HUES48 (cell line): ENCODE data around the gene PRR14.
"Not testable (repeated sequence)": the region's sequence is repeated elsewhere in the genome, so short reads cannot be mapped to it uniquely, and the experiment has no call there.

ENCODE experiments used
- H3K27ac ChIP-seq: one replicate; pipeline ENCODE4 v1.7.0; 2013; ENCODE audit warnings: low read depth, low read length, inconsistent platforms
- H3K27me3 ChIP-seq: 2 replicates; pipeline ENCODE4 v1.6.1; 2013; ENCODE audit warnings: mild to moderate bottlenecking, low read length; ENCODE audit not compliant: control insufficient read depth, insufficient read depth
- H3K36me3 ChIP-seq: 2 replicates; pipeline ENCODE4 v1.6.1; 2013; ENCODE audit warnings: low read length; ENCODE audit not compliant: control insufficient read depth, insufficient read depth
- H3K4me1 ChIP-seq: 2 replicates; pipeline ENCODE4 v1.6.1; 2013; ENCODE audit warnings: mild to moderate bottlenecking, low read length; ENCODE audit not compliant: control insufficient read depth, insufficient read depth
- H3K4me3 ChIP-seq: 2 replicates; pipeline ENCODE4 v1.5.1; 2013; ENCODE audit warnings: mild to moderate bottlenecking, low read depth, low read length
- H3K9ac ChIP-seq: 2 replicates; pipeline ENCODE4 v1.6.1; 2013; ENCODE audit warnings: mild to moderate bottlenecking, low read depth, low read length, moderate library complexity
- H3K9me3 ChIP-seq: 2 replicates; pipeline ENCODE4 v1.6.1; 2013; ENCODE audit warnings: low read length; ENCODE audit not compliant: control insufficient read depth, insufficient read depth

Gene PRR14

DNA sequence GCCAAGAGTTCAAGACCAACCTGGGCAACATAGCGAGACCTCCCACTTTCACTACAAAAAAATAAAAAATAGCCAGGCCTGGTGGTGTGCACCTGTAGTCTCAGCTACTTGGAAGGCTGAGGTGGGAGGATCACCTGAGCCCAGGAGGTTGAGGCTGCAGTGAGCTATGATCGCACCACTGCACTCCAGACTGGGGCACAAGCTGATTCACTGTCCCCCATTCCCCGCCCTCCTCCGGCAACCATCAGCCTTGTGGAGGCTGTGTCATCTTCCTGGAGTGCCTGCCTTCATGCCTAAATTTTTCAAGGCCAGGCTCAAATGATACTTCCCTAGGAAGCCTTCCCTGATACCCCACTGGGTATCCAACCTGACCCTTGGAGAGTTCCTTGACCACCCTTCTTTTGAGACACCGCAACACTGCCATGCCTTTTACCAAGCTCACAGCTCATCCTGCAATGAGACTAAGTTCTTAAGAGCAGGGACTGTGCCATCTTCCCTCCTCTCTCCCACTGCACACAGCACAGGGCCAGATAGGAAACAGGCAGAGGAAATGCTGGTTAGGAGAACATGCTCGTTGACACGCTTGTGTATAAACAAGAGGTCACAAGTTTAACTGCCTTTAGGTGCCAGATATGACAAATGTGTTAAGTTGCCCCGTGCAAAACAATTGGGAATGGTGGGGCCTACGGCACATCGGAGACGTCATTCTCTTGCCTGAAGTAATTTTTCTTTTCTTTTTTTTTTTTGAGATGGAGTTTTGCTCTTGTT is 44.4 kb downstream of the PRR14 start:
- Histone ChIP-seq H3K4me1 (peaks cover 17% of the 10 kb centered on the region), H3K36me3 (peaks cover 4% of the 10 kb centered on the region), H3K9me3 (no peaks in the 10 kb centered on the region), H3K27me3 (peaks cover 75% of the 10 kb centered on the region), H3K9ac (no peak overlapping the region), H3K4me3 (no peak overlapping the region), H3K27ac (no peak overlapping the region)

DNA sequence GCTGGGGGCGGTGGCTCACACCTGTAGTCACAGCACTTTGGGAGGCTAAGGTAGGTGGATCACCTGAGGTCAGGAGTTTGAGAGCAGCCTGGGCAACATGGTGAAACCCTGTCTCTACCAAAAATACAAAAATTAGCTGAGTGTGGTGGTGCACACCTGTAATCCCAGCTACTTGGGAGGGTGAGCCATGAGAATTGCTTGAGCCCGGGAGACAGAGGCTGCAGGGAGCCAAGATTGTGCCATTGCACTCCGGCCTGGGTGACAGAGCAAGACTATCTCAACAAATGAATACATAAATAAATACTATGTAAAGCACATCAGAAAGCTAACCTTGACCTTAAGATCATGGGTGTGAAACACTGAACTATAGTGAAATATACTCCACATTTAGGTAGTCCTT is 45.9 kb downstream of the PRR14 start:
- not testable (repeated sequence) for H3K9ac ChIP-seq, H3K9me3 ChIP-seq, H3K27ac ChIP-seq, H3K4me3 ChIP-seq
- Histone ChIP-seq H3K27me3 (peaks cover 60% of the 10 kb centered on the region), H3K36me3 (peaks cover 20% of the 10 kb centered on the region), H3K4me1 (peaks cover 15% of the 10 kb centered on the region)

DNA sequence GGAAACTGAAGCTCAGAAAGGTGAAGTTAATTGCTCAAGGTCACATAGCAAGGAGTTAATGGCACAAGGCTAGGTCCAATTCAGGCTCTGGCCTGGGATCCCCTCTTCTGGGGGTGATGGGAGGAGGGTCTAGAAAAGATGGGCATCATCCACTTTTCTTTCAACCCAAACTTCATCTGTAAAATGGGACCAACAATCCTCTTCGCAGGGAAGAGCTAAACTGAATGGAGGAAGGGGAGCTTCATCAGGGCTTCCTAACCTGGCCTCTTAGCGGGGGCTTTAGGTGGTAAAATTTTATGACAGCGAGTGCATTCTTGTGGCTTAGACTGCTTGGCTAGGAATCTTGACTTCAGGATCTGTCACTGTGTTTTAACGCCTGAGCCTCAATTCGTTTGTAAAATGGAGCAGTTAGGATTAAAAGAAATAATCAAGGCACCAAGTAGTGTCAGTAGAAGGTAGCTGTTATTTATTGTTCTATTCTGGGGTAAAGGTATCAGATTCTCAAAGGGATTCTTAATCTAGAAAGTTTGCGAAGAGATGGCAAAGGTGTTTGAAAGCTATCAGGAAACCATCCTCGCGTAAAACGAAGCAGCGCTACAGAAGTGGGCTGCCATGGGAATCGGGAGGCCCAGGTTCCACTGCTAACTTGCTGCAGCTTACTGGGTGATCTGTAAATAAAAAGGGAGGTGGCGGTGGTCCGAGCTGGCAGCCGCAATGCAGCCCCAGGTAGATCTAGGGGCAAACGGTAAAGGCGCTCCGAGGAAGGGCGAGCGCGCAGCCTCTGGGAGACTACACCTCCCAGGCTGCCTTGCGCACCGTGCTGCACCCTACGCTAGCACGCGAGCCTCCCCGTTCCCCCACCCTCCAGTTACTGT is 46.7 kb downstream of the PRR14 start:
- Histone ChIP-seq H3K27ac (peak overlapping the region; percentile 100), H3K36me3 (peaks cover 25% of the 10 kb centered on the region), H3K9me3 (no peaks in the 10 kb centered on the region), H3K9ac (peak overlapping the region; percentile 100), H3K27me3 (peaks cover 51% of the 10 kb centered on the region), H3K4me1 (peaks cover 7% of the 10 kb centered on the region), H3K4me3 (peak overlapping the region; percentile 96)

DNA sequence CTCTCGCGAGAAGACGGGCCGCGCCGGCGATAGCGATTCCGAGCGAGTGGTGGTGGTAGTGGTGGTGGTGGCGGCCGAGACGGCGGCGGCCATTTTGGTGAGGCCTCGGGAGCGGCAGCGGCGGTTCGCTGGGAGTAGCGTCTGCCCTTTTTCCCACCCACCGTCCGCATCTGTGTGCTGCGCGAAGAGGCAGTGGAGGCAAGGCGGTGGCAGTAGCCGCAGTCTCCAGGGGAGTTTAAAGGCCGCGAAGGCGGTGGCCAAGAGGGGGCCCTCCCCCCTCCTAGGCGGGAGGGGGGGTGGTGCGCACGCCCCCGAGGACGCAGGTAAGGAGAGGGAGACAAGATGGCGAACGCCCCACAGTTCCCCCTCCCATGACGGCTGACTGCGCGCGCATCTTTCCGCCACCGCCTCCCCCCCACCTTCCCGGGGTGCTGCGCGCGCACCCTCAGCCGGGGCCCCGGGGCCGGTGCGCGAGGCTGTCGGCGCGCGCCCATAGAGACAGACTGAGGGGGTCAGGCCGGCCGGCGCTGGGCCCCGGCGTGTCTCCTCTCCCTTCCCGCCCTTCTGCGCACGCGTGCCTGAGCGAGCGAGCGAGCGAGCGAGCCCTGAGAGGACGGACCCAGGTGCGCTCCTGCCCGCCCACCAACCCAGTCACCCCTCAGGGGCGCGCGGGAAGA is 47.5 kb downstream of the PRR14 start:
- Histone ChIP-seq H3K4me1 (peaks cover 5% of the 10 kb centered on the region; the same call in 1 of the 2 replicates), H3K36me3 (peaks cover 33% of the 10 kb centered on the region), H3K9me3 (no peaks in the 10 kb centered on the region), H3K4me3 (peak overlapping the region; percentile 96), H3K27ac (peak overlapping the region; percentile 100), H3K27me3 (peaks cover 43% of the 10 kb centered on the region), H3K9ac (peak overlapping the region; percentile 100)

DNA sequence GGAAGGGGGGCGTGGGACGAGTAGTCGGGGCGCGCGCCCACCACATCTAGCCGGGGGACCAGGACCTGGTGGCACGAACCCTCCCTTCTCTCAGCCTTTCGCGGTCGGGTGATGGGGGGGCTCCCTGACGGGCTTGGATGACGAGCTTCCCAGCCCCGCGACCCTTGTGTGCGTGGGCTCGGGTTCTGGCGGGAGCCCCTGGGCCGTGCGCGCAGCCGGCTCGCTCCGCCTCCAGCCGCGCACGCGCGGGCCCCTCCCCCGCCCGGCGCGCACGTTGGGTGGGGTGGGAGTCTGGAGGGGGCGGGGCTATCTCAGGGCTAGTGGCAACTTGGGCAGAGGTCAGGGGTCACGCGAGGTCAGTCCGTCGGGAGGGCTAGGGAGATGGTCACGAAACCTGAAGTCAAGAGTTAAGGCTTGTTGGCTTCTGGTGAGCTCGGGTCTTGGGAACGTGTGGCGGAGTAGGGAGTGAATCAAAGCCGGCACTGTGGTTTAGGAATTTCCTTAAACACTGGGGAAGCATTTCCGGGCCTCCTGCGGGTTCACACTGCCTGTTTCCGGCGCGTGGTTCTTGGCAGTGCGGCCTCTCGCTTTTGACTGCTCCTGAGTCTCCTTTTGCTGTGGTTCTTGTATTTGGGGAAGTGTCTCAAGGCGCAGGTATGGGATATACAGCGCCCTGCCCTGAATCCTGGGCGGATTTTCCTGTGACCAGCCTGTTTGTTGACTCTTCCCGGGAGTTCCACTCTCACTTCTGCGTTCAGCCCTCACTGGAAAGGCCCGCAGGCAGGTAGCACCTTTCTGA is 48.3 kb downstream of the PRR14 start, which contains the start of gene SRCAP:
Gene SRCAP (plus strand): TSS at position 356 of the 799 bp plus-strand sequence. CDS start 1,654 bp downstream, outside the sequence.
- Histone ChIP-seq H3K9me3 (no peaks in the 10 kb centered on the region), H3K4me1 (peaks cover 5% of the 10 kb centered on the region; the same call in 1 of the 2 replicates), H3K27ac (peak within 1 kb of the TSS; percentile 100), H3K4me3 (peak within 1 kb of the TSS; percentile 96), H3K27me3 (peaks cover 36% of the 10 kb centered on the region), H3K36me3 (peaks cover 39% of the 10 kb centered on the region), H3K9ac (peak within 1 kb of the TSS; percentile 100)

DNA sequence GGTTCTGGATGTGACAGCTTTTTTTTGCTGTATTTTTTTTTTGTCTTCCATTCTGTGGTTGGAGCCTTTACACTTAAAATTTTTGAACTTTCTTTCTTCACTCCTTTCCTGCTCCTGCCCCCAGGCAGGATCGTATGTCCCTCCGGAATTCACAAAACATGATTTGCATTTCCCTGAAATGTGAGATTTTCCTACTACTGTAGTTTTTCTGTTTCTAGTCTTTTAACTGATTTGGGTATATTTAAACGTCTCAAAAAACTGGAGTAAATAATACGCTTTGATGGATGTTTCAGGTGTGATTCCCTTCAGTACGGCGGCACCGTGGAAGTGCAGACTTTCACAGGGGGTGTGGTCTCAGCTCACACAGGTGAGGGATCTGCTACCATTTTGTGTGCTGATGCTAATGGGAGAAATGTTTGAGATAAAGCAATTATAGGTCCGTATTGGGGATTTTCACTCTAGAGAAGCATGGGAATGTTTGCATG is 48.9 kb downstream of the PRR14 start:
- peak overlapping the region; percentile 96 for H3K4me3 ChIP-seq
- peaks cover 46% of the 10 kb centered on the region for H3K36me3 ChIP-seq
- peak overlapping the region; percentile 45; the same call in 1 of the 2 replicates for H3K9ac ChIP-seq
- no peaks in the 10 kb centered on the region for H3K9me3 ChIP-seq
- peak overlapping the region; percentile 100 for H3K27ac ChIP-seq
- H3K27me3 ChIP-seq: peaks cover 29% of the 10 kb centered on the region
- peaks cover 5% of the 10 kb centered on the region; the same call in 1 of the 2 replicates for H3K4me1 ChIP-seq

DNA sequence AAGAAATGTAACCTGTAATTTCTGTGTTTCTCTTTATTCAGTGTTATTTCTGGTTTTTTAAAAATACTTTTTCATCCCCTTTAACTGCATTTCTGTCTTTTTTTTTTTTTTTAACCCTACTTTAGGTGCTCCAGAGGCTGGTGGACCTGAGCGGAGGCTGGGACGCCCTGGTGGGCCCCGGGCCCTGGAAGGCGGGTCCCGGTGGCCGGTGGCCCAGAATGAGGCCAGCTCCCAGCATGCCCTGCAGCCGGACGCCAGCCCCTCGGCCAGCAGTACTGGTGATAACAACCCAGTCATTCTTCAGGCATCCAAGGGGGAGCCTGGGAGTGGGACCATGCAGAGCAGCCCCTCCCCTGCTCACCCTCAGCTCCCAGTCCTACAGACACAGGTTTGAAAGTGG is 49.7 kb downstream of the PRR14 start:
- Histone ChIP-seq H3K27ac (no peak overlapping the region), H3K4me1 (peaks cover 5% of the 10 kb centered on the region; the same call in 1 of the 2 replicates), H3K4me3 (no peak overlapping the region), H3K9me3 (no peaks in the 10 kb centered on the region), H3K36me3 (peaks cover 53% of the 10 kb centered on the region), H3K27me3 (peaks cover 21% of the 10 kb centered on the region), H3K9ac (no peak overlapping the region)

DNA sequence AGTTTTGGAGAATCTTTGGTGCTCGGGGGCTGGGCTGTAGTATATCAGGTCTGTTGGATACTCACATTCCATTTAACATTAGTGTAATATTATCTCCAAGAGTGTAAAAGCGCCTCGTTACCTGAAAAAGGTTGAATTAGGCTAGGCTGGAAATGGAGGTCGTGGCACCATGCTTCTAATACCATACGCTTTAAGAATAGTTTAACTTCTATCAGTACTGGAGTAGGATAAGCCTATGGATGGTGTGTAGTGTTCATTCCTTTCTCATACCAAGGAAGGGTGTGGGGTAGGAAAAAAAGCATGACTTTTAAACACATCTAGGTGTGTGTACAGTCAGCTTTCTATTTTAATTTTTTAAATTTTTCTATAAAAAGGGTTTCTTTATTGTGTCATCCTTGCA is 50.2 kb downstream of the PRR14 start:
- Histone ChIP-seq H3K27me3 (peaks cover 17% of the 10 kb centered on the region), H3K27ac (no peak overlapping the region), H3K36me3 (peaks cover 58% of the 10 kb centered on the region), H3K4me3 (no peak overlapping the region), H3K9ac (no peak overlapping the region), H3K4me1 (peaks cover 5% of the 10 kb centered on the region; the same call in 1 of the 2 replicates), H3K9me3 (no peaks in the 10 kb centered on the region)

DNA sequence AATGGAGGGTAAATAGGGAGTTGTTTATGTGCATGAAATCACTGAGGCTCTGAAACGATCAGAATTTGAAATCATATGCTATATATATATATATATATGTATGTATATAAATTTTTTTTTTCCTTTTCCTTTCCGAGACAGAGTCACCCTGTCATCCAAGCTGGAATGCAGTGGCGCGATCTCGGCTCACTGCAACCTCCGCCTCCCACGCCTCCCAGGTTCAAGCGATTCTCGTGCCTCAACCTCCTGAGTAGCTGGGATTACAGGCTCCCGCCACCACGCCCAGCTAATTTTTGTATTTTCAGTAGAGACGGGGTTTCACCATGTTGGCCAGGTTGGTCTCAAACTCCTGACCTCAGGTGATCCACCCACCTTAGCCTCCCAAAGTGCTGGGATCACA is 52.3 kb downstream of the PRR14 start:
- not testable (repeated sequence) for H3K4me3 ChIP-seq, H3K9me3 ChIP-seq
- peaks cover 79% of the 10 kb centered on the region for H3K36me3 ChIP-seq

DNA sequence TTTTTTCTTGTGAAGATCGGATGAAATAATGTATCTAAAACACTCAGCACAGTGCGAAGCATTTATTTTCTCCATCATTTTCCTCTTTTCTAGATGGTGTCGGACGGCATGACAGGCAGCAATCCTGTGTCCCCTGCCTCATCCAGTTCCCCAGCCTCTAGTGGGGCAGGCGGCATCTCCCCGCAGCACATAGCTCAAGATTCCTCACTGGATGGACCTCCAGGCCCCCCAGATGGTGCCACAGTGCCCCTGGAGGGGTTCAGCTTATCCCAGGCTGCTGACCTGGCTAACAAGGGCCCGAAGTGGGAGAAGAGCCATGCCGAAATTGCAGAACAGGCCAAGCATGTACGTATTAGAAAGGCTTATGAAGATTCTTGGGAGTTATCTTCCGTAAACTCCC is 53.2 kb downstream of the PRR14 start:
- Histone ChIP-seq H3K27me3 (no peaks in the 10 kb centered on the region), H3K4me3 (no peak overlapping the region), H3K36me3 (peaks cover 88% of the 10 kb centered on the region), H3K4me1 (no peaks in the 10 kb centered on the region; the same call in 1 of the 2 replicates), H3K9me3 (no peaks in the 10 kb centered on the region), H3K9ac (no peak overlapping the region), H3K27ac (no peak overlapping the region)

More for the DNA sequence above, 52.3 kb downstream of the PRR14 start:
- not testable (repeated sequence) for H3K4me1 ChIP-seq, H3K27ac ChIP-seq, H3K9ac ChIP-seq, H3K27me3 ChIP-seq
